Endothelial cell of umbilical vein (primary cell): Measurements from ENCODE around the gene VEZT. TPM values are rescaled to one million over a fixed set of nuclear protein-coding genes. Genes with fewer than 3 reads are reported as not detected.

Experiments used
- BruUV-seq: library from RNA; stranded (reverse); fragments of 400-500 nt; replicated peaks from 2 replicates; lab custom pipeline; 2021; lab: Mats Ljungman, UMichigan
- CTCF ChIA-PET: fragments of 300-600, 350-600 bp; sonication (Branson Sonifier 250); formaldehyde crosslinking; loops from one replicate; lab custom pipeline; 2021; ENCODE audit warnings: antibody characterized with exemption, inconsistent platforms; lab: Charles Lee
- POLR2A ChIA-PET: fragments of 300-600, 350-600 bp; sonication (Branson Sonifier 250); formaldehyde crosslinking; loops from one replicate; lab custom pipeline; 2021; ENCODE audit warnings: antibody characterized with exemption, inconsistent platforms; lab: Charles Lee
- DNase-seq: peaks from one replicate; pipeline ENCODE4 v3.0.0-alpha.2; 2011; ENCODE audit warnings: low read depth, low spot score
- FAIRE-seq: peaks from 2 replicates; lab custom pipeline; 2011; peaks lifted over from hg19 to GRCh38; lab: Jason Lieb, UNC
- H2AFZ ChIP-seq: 2 replicates; pipeline ENCODE4 v1.6.0; 2012; ENCODE audit warnings: low read depth, low read length, control low read depth, inconsistent platforms
- H3K27ac ChIP-seq: 2 replicates; pipeline ENCODE4 v1.5.1; 2011; ENCODE audit warnings: low read depth, mild to moderate bottlenecking, control low read depth, low read length, moderate library complexity; ENCODE audit not compliant: insufficient read depth
- H3K27me3 ChIP-seq, 2 experiments: 2 replicates each; pipeline versions ENCODE4 v1.6.0 to v1.6.1; 2011; ENCODE audit warnings: low read length in 2 of 2, mixed read lengths in 1 of 2; ENCODE audit not compliant: control insufficient read depth in 2 of 2, insufficient read depth in 2 of 2
- H3K36me3 ChIP-seq, 2 experiments: 2 replicates in 1 of 2; 3 replicates in 1 of 2; pipeline ENCODE4 v1.5.1; 2011; ENCODE audit warnings: low read length in 2 of 2, mild to moderate bottlenecking in 1 of 2, moderate library complexity in 1 of 2; ENCODE audit not compliant: control insufficient read depth in 2 of 2, insufficient read depth in 2 of 2; ENCODE audit errors: extremely low read depth in 1 of 2
- H3K4me1 ChIP-seq: 3 replicates; pipeline ENCODE4 v1.5.1; 2011; ENCODE audit warnings: mild to moderate bottlenecking, low read length; ENCODE audit not compliant: control insufficient read depth, insufficient read depth; ENCODE audit errors: extremely low read depth
- H3K4me2 ChIP-seq: 2 replicates; pipeline ENCODE4 v1.6.1; 2011; ENCODE audit warnings: low read length, control low read depth, mixed read lengths; ENCODE audit not compliant: insufficient read depth
- H3K4me3 ChIP-seq, 3 experiments: fragments of 200-600 bp in 1 of 3; sonication (generic), shearing (Covaris generic) in 1 of 3; replicated peaks in 1 of 3; 2 replicates each; pipeline ENCODE4 v1.5.1; 2011 to 2016; ENCODE audit warnings: control low read depth in 3 of 3, low read length in 3 of 3, mild to moderate bottlenecking in 2 of 3, inconsistent platforms in 1 of 3, low read depth in 1 of 3, moderate library complexity in 1 of 3; ENCODE audit not compliant: insufficient read depth in 1 of 3
- H3K79me2 ChIP-seq: 2 replicates; pipeline ENCODE4 v1.6.0; 2012; ENCODE audit warnings: low read length, inconsistent platforms; ENCODE audit not compliant: control insufficient read depth, insufficient read depth
- H3K9ac ChIP-seq: replicated peaks from 2 replicates; pipeline ENCODE3; 2011; ENCODE audit warnings: low read length, control low read depth; ENCODE audit not compliant: insufficient read depth; ENCODE audit errors: extremely low read depth
- H3K9me1 ChIP-seq: replicated peaks from 3 replicates; pipeline ENCODE4 v1.6.0; 2011; ENCODE audit warnings: mild to moderate bottlenecking, low read length; ENCODE audit not compliant: control insufficient read depth, insufficient read depth; ENCODE audit errors: extremely low read depth
- H3K9me3 ChIP-seq: replicated peaks from 2 replicates; pipeline ENCODE4 v1.5.1; 2012; ENCODE audit warnings: low read length, inconsistent platforms; ENCODE audit not compliant: control insufficient read depth, insufficient read depth
- H4K20me1 ChIP-seq: replicated peaks from 2 replicates; pipeline ENCODE3; 2011; ENCODE audit warnings: mild to moderate bottlenecking, low read length; ENCODE audit not compliant: control insufficient read depth, insufficient read depth; ENCODE audit errors: extremely low read depth
- CTCF ChIP-seq, 2 donors: IDR thresholded peaks; 1 replicate in 1 of 2; 2 replicates in 1 of 2; pipeline ENCODE4 v1.5.1; 2011; ENCODE audit warnings: low read length in 2 of 2, mild to moderate bottlenecking in 2 of 2, moderate library complexity in 2 of 2, control low read depth in 1 of 2, inconsistent platforms in 1 of 2, low read depth in 1 of 2; ENCODE audit not compliant: insufficient read depth in 1 of 2; ENCODE audit errors: extremely low read depth in 1 of 2
- EZH2 ChIP-seq: IDR thresholded peaks from 2 replicates; pipeline ENCODE4 v1.6.1; 2012; ENCODE audit warnings: borderline replicate concordance, low read depth, mild to moderate bottlenecking, moderate library complexity, low read length, inconsistent platforms; ENCODE audit not compliant: severe bottlenecking
- FOS ChIP-seq: IDR thresholded peaks from 2 replicates; pipeline ENCODE4 v1.6.1; 2011; ENCODE audit warnings: mild to moderate bottlenecking, low read length, moderate library complexity, borderline replicate concordance; ENCODE audit not compliant: insufficient read depth
- GATA2 ChIP-seq: IDR thresholded peaks from 2 replicates; pipeline ENCODE4 v1.7.0; 2011; ENCODE audit warnings: low read depth, mild to moderate bottlenecking, moderate library complexity, mixed read lengths, low read length; ENCODE audit not compliant: insufficient read length, insufficient read depth
- JUN ChIP-seq: IDR thresholded peaks from 2 replicates; pipeline ENCODE4 v1.6.1; 2011; ENCODE audit warnings: borderline replicate concordance, low read depth; ENCODE audit not compliant: insufficient read length, insufficient read depth
- MAX ChIP-seq: IDR thresholded peaks from 2 replicates; pipeline ENCODE4 v1.6.1; 2011; ENCODE audit not compliant: insufficient read depth, insufficient read length
- MYC ChIP-seq: IDR thresholded peaks from one replicate; pipeline ENCODE4 v1.6.1; 2011; ENCODE audit warnings: mild to moderate bottlenecking, low read depth, low read length
- POLR2A ChIP-seq: IDR thresholded peaks from 2 replicates; pipeline ENCODE4 v1.6.1; 2012; ENCODE audit warnings: low read depth, mild to moderate bottlenecking, control low read depth, low read length
- POLR2AphosphoS5 ChIP-seq: IDR thresholded peaks from 2 replicates; pipeline ENCODE4 v1.6.1; 2012; ENCODE audit warnings: low read depth, mild to moderate bottlenecking, control low read depth, low read length, moderate library complexity; ENCODE audit not compliant: insufficient read depth
- dilution Hi-C: fragments of 300-500 bp; cut with MboI; formaldehyde crosslinking; loops from one replicate; pipeline ENCODE4 v1.15.0; 2019; ENCODE audit warnings: low sequenced_read_pairs; ENCODE audit not compliant: extremely low pct_ligation_motif_present
- intact Hi-C: fragments of 100-400 bp; cut with micrococcal nuclease; formaldehyde crosslinking; loops from one replicate; pipeline ENCODE4 v1.10.0; 2022
- polyA plus RNA-seq, 4 experiments: library from polyadenylated mRNA; depleted of rRNA in 3 of 4; stranded (reverse) in 3 of 4; unstranded in 1 of 4; fragments of >200 nt; gene quantifications; 2 replicates each; pipeline versions ENCODE4 v1.2.1 to v1.2.3, GENCODE V29; 2011 to 2012; ENCODE audit warnings: missing spikeins in 1 of 4
- total RNA-seq: library from RNA; stranded (reverse); gene quantifications from 2 replicates; pipeline ENCODE4 v1.2.3, GENCODE V29; 2021

VEZT gene
- total and polyA plus RNA-seq, 2 donors (not counting 3 experiments of a cell fraction or from before 2014, with no cell fraction given): 57.8 to 91.3 TPM

GRCh38 chr12:95237315-95237714 is 19.7 kb downstream of the VEZT start:
- Histone ChIP-seq H3K4me2 (no peak overlapping the region), H3K9ac (no peak overlapping the region), H3K4me1 (no peaks in the 10 kb centered on the region), H3K4me3 (no peak overlapping the region), H3K9me1 (no peaks in the 10 kb centered on the region), H3K27ac (no peak overlapping the region), H3K79me2 (peaks cover 72% of the 10 kb centered on the region), H2AFZ (no peak overlapping the region), H3K9me3 (no peaks in the 10 kb centered on the region), H3K27me3 (no peaks in the 10 kb centered on the region), H3K36me3 (no peaks in the 10 kb centered on the region), H4K20me1 (no peaks in the 10 kb centered on the region)
- no peak for FAIRE-seq
- dilution Hi-C loops (no loop called here), intact Hi-C loops (no loop called here)
- BruUV-seq: no TSS peak
- CTCF ChIA-PET: no interaction called here
- no peak for DNase-seq
- TF ChIP-seq CTCF (IDR thresholded peaks at IDR 0.05; ENCODE audit: extremely low read depth in 1 of 2, insufficient read depth in 1 of 2, low read depth in 1 of 2, low read length in 2 of 2) (no peak), MYC (no peak), FOS (no peak)
- POLR2A ChIA-PET: no interaction called here

GRCh38 chr12:95238150-95238549 is 20.5 kb downstream of the VEZT start:
- Histone ChIP-seq H3K9ac (no peak overlapping the region), H3K4me2 (no peak overlapping the region), H3K27ac (no peak overlapping the region), H3K9me1 (no peaks in the 10 kb centered on the region), H3K79me2 (peaks cover 68% of the 10 kb centered on the region), H4K20me1 (no peaks in the 10 kb centered on the region), H3K4me1 (no peaks in the 10 kb centered on the region), H3K27me3 (no peaks in the 10 kb centered on the region), H2AFZ (no peak overlapping the region), H3K4me3 (no peak overlapping the region), H3K9me3 (no peaks in the 10 kb centered on the region), H3K36me3 (no peaks in the 10 kb centered on the region)
- intact Hi-C loops (no loop called here), dilution Hi-C loops (no loop called here)
- no TSS peak for BruUV-seq
- FAIRE-seq: no peak
- POLR2A ChIA-PET: no interaction called here
- CTCF ChIA-PET: no interaction called here
- no peak for TF ChIP-seq CTCF (IDR thresholded peaks at IDR 0.05; ENCODE audit: extremely low read depth in 1 of 2, insufficient read depth in 1 of 2, low read depth in 1 of 2, low read length in 2 of 2)
- TF ChIP-seq FOS: no peak
- TF ChIP-seq POLR2A: no peak
- no peak for TF ChIP-seq GATA2
- no peak for TF ChIP-seq EZH2
- no peak for TF ChIP-seq POLR2AphosphoS5
- no peak for TF ChIP-seq MAX
- TF ChIP-seq MYC: no peak
- TF ChIP-seq JUN: no peak
- no peak for DNase-seq
